ENCODE measurements around the gene CDH8.

DNA sequence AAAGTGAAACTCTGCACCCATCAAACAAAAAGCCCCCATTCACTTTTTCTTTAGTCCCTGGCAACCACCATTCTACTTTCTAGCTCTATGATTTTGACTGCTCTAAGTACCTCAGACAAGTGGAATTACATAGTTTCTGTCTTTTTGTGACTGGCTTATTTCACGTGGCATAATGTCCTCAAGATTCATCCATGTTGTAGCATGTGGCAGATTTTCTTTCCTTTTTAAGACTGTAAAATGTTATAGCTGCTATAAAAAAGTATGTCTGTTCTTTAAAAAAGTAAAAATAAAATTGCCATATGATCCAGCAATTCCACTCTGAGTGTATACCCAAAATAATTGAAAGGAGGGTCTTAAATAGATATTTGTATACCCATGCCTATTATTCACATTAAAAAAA, 429.7 kb downstream of the CDH8 start:
- TF ChIP-seq, protein P1, sequence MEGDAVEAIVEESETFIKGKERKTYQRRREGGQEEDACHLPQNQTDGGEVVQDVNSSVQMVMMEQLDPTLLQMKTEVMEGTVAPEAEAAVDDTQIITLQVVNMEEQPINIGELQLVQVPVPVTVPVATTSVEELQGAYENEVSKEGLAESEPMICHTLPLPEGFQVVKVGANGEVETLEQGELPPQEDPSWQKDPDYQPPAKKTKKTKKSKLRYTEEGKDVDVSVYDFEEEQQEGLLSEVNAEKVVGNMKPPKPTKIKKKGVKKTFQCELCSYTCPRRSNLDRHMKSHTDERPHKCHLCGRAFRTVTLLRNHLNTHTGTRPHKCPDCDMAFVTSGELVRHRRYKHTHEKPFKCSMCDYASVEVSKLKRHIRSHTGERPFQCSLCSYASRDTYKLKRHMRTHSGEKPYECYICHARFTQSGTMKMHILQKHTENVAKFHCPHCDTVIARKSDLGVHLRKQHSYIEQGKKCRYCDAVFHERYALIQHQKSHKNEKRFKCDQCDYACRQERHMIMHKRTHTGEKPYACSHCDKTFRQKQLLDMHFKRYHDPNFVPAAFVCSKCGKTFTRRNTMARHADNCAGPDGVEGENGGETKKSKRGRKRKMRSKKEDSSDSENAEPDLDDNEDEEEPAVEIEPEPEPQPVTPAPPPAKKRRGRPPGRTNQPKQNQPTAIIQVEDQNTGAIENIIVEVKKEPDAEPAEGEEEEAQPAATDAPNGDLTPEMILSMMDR (IDR thresholded peaks at IDR 0.05), result no peak
- TF ChIP-seq, protein P2, sequence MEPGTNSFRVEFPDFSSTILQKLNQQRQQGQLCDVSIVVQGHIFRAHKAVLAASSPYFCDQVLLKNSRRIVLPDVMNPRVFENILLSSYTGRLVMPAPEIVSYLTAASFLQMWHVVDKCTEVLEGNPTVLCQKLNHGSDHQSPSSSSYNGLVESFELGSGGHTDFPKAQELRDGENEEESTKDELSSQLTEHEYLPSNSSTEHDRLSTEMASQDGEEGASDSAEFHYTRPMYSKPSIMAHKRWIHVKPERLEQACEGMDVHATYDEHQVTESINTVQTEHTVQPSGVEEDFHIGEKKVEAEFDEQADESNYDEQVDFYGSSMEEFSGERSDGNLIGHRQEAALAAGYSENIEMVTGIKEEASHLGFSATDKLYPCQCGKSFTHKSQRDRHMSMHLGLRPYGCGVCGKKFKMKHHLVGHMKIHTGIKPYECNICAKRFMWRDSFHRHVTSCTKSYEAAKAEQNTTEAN (CRISPR knock-in tag; IDR thresholded peaks at IDR 0.05), result no peak
- TF ChIP-seq ZNF232 (CRISPR knock-in tag; IDR thresholded peaks at IDR 0.05), result no peak
- TF ChIP-seq GABPB1 (CRISPR knock-in tag; IDR thresholded peaks at IDR 0.05), result no peak
- TF ChIP-seq, protein P3, sequence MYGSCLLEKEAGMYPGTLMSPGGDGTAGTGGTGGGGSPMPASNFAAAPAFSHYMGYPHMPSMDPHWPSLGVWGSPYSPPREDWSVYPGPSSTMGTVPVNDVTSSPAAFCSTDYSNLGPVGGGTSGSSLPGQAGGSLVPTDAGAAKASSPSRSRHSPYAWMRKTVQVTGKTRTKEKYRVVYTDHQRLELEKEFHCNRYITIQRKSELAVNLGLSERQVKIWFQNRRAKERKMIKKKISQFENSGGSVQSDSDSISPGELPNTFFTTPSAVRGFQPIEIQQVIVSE (CRISPR knock-in tag; IDR thresholded peaks at IDR 0.05; ENCODE audit: borderline replicate concordance), result no peak
- no peak for TF ChIP-seq NR2C2 (CRISPR knock-in tag; IDR thresholded peaks at IDR 0.05)
- TF ChIP-seq MYBL2 (CRISPR knock-in tag; IDR thresholded peaks at IDR 0.05), result no peak
- TF ChIP-seq, protein P4, sequence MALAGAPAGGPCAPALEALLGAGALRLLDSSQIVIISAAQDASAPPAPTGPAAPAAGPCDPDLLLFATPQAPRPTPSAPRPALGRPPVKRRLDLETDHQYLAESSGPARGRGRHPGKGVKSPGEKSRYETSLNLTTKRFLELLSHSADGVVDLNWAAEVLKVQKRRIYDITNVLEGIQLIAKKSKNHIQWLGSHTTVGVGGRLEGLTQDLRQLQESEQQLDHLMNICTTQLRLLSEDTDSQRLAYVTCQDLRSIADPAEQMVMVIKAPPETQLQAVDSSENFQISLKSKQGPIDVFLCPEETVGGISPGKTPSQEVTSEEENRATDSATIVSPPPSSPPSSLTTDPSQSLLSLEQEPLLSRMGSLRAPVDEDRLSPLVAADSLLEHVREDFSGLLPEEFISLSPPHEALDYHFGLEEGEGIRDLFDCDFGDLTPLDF (CRISPR knock-in tag; IDR thresholded peaks at IDR 0.05), result no peak
- TF ChIP-seq FOXJ3 (CRISPR knock-in tag; IDR thresholded peaks at IDR 0.05; ENCODE audit: borderline replicate concordance), result no peak
- TF ChIP-seq FOXK1 (CRISPR knock-in tag; IDR thresholded peaks at IDR 0.05), result no peak
- TF ChIP-seq, protein P5, sequence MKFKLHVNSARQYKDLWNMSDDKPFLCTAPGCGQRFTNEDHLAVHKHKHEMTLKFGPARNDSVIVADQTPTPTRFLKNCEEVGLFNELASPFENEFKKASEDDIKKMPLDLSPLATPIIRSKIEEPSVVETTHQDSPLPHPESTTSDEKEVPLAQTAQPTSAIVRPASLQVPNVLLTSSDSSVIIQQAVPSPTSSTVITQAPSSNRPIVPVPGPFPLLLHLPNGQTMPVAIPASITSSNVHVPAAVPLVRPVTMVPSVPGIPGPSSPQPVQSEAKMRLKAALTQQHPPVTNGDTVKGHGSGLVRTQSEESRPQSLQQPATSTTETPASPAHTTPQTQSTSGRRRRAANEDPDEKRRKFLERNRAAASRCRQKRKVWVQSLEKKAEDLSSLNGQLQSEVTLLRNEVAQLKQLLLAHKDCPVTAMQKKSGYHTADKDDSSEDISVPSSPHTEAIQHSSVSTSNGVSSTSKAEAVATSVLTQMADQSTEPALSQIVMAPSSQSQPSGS (CRISPR knock-in tag; IDR thresholded peaks at IDR 0.05; ENCODE audit: borderline replicate concordance, low read depth), result no peak
- TF ChIP-seq, protein P6, sequence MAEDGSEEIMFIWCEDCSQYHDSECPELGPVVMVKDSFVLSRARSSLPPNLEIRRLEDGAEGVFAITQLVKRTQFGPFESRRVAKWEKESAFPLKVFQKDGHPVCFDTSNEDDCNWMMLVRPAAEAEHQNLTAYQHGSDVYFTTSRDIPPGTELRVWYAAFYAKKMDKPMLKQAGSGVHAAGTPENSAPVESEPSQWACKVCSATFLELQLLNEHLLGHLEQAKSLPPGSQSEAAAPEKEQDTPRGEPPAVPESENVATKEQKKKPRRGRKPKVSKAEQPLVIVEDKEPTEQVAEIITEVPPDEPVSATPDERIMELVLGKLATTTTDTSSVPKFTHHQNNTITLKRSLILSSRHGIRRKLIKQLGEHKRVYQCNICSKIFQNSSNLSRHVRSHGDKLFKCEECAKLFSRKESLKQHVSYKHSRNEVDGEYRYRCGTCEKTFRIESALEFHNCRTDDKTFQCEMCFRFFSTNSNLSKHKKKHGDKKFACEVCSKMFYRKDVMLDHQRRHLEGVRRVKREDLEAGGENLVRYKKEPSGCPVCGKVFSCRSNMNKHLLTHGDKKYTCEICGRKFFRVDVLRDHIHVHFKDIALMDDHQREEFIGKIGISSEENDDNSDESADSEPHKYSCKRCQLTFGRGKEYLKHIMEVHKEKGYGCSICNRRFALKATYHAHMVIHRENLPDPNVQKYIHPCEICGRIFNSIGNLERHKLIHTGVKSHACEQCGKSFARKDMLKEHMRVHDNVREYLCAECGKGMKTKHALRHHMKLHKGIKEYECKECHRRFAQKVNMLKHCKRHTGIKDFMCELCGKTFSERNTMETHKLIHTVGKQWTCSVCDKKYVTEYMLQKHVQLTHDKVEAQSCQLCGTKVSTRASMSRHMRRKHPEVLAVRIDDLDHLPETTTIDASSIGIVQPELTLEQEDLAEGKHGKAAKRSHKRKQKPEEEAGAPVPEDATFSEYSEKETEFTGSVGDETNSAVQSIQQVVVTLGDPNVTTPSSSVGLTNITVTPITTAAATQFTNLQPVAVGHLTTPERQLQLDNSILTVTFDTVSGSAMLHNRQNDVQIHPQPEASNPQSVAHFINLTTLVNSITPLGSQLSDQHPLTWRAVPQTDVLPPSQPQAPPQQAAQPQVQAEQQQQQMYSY (CRISPR knock-in tag; IDR thresholded peaks at IDR 0.05), result no peak
- no peak for TF ChIP-seq CREB1 (CRISPR knock-in tag; IDR thresholded peaks at IDR 0.05)
